CD4-positive, alpha-beta T cell (primary cell): ENCODE data around the gene MYMK. TPM values are rescaled to one million over a fixed set of nuclear protein-coding genes. Genes with fewer than 3 reads are reported as not detected.

ENCODE experiments used
- ATAC-seq: fragments of 200-7000 bp; cut with Tn5 transposase; one replicate; pipeline ENCODE4 v1.10.0; 2022; ENCODE audit warnings: mild to moderate bottlenecking; ENCODE audit not compliant: poor library complexity
- CTCF ChIA-PET: fragments of 350-600 bp; sonication (Branson Sonifier 250); formaldehyde crosslinking; loops from one replicate; lab custom pipeline; 2021; ENCODE audit warnings: antibody characterized with exemption, inconsistent platforms; lab: Charles Lee
- POLR2A ChIA-PET: fragments of 350-600 bp; sonication (Branson Sonifier 250); formaldehyde crosslinking; loops from one replicate; lab custom pipeline; 2021; ENCODE audit warnings: antibody characterized with exemption, inconsistent platforms; lab: Charles Lee
- DNase-seq, 14 experiments: peaks; one replicate each; pipeline ENCODE4 v3.0.0-alpha.2; 2013 to 2020; ENCODE audit warnings: mixed read lengths in 2 of 14
- H3K27ac ChIP-seq, 2 donors: one replicate each; pipeline versions ENCODE4 v1.5.1 to v1.7.0; 2013; ENCODE audit warnings: low read length in 2 of 2, low read depth in 1 of 2, mild to moderate bottlenecking in 1 of 2
- H3K27me3 ChIP-seq, 2 experiments: 1 replicate in 1 of 2; 2 replicates in 1 of 2; pipeline versions ENCODE4 v1.6.1 to v1.7.0; 2013; ENCODE audit warnings: low read length in 2 of 2, control low read depth in 1 of 2, mild to moderate bottlenecking in 1 of 2, moderate library complexity in 1 of 2; ENCODE audit not compliant: insufficient read depth in 2 of 2, control insufficient read depth in 1 of 2
- H3K36me3 ChIP-seq: one replicate; pipeline ENCODE4 v1.6.1; 2013; ENCODE audit warnings: low read length, control low read depth; ENCODE audit not compliant: insufficient read depth
- H3K4me1 ChIP-seq: one replicate; pipeline ENCODE4 v1.6.1; 2013; ENCODE audit warnings: low read length, control low read depth; ENCODE audit not compliant: insufficient read depth
- H3K4me3 ChIP-seq: one replicate; pipeline ENCODE4 v1.5.1; 2013; ENCODE audit warnings: mild to moderate bottlenecking, low read length, moderate library complexity
- H3K9me3 ChIP-seq, 2 experiments: 1 replicate in 1 of 2; 2 replicates in 1 of 2; pipeline versions ENCODE4 v1.6.1 to v1.7.0; 2013; ENCODE audit warnings: low read length in 2 of 2, mild to moderate bottlenecking in 2 of 2, control low read depth in 1 of 2, moderate library complexity in 1 of 2; ENCODE audit not compliant: control insufficient read depth in 1 of 2, insufficient read depth in 1 of 2
- H3K27ac Mint-ChIP-seq: one replicate; pipeline ENCODE4 v1.8.0; 2020; ENCODE audit warnings: mixed read lengths
- H3K27me3 Mint-ChIP-seq: one replicate; pipeline ENCODE4 v1.8.0; 2021; ENCODE audit warnings: mixed read lengths
- H3K36me3 Mint-ChIP-seq: one replicate; pipeline ENCODE4 v1.8.0; 2021; ENCODE audit warnings: low read depth, mixed read lengths
- H3K4me1 Mint-ChIP-seq: one replicate; pipeline ENCODE4 v1.8.0; 2021; ENCODE audit warnings: low read depth, mixed read lengths
- H3K4me3 Mint-ChIP-seq: one replicate; pipeline ENCODE4 v1.8.0; 2020; ENCODE audit warnings: mild to moderate bottlenecking, mixed read lengths
- H3K9me3 Mint-ChIP-seq: one replicate; pipeline ENCODE4 v1.8.0; 2020; ENCODE audit warnings: mixed read lengths
- CTCF ChIP-seq: fragments of 200-600 bp; IDR thresholded peaks from one replicate; pipeline ENCODE4 v1.8.0; 2022; ENCODE audit warnings: antibody characterized with exemption, mild to moderate bottlenecking
- intact Hi-C, 2 experiments: fragments of 100-400 bp; cut with DNase I in 1 of 2; cut with micrococcal nuclease in 1 of 2; formaldehyde crosslinking; loops; one replicate each; pipeline versions ENCODE4 v1.15.1 to v1.9.0; 2023 to 2025; cut with DNase I, micrococcal nuclease
- total RNA-seq, 174 experiments: library from RNA in 2 of 174; stranded (reverse) in 2 of 174; gene quantifications; one replicate each; pipeline ENCODE4 v1.2.3 and lab custom pipeline; 2021 to 2026

MYMK gene
- total RNA-seq, 2 experiments from 2014 or later: not detected

GRCh38 chr9:133473743-133474142, 51.0 kb downstream of the MYMK start:
- H3K9me3 Mint-ChIP-seq: no peaks in the 10 kb centered on the region
- H3K27me3 ChIP-seq: no peaks in the 10 kb centered on the region
- ChIA-PET POLR2A (no interaction called here), CTCF (no interaction called here)
- no peak overlapping the region for H3K27ac ChIP-seq
- TF ChIP-seq CTCF: no peak
- ATAC-seq (no peak), DNase-seq (no peak)
- H3K27me3 Mint-ChIP-seq: no peaks in the 10 kb centered on the region
- H3K36me3 Mint-ChIP-seq: no peaks in the 10 kb centered on the region
- H3K9me3 ChIP-seq: no peaks in the 10 kb centered on the region
- no peak overlapping the region for H3K27ac Mint-ChIP-seq
- H3K4me1 ChIP-seq: peaks cover 11% of the 10 kb centered on the region
- H3K4me3 Mint-ChIP-seq: no peak overlapping the region
- intact Hi-C loops: no loop called here
- H3K4me1 Mint-ChIP-seq: no peaks in the 10 kb centered on the region
- H3K4me3 ChIP-seq: no peak overlapping the region
- no peaks in the 10 kb centered on the region for H3K36me3 ChIP-seq

GRCh38 chr9:133472753-133473378, 51.9 kb downstream of the MYMK start:
- H3K9me3 ChIP-seq: no peaks in the 10 kb centered on the region
- peaks cover 5% of the 10 kb centered on the region for H3K4me1 ChIP-seq
- no peaks in the 10 kb centered on the region for H3K9me3 Mint-ChIP-seq
- no peak overlapping the region for H3K4me3 ChIP-seq
- H3K4me1 Mint-ChIP-seq: no peaks in the 10 kb centered on the region
- H3K27ac ChIP-seq: no peak overlapping the region
- DNase-seq (no peak), ATAC-seq (no peak)
- ChIA-PET CTCF (no interaction called here), POLR2A (no interaction called here)
- no peaks in the 10 kb centered on the region for H3K36me3 ChIP-seq
- no peak overlapping the region for H3K4me3 Mint-ChIP-seq
- no peak overlapping the region for H3K27ac Mint-ChIP-seq
- no peaks in the 10 kb centered on the region for H3K27me3 Mint-ChIP-seq
- TF ChIP-seq CTCF: no peak
- no peaks in the 10 kb centered on the region for H3K27me3 ChIP-seq
- H3K36me3 Mint-ChIP-seq: no peaks in the 10 kb centered on the region
- intact Hi-C loops: no loop called here

- H3K36me3 ChIP-seq: no peaks in the 10 kb centered on the region
- intact Hi-C loops: no loop called here
- CTCF ChIA-PET: no interaction called here
- H3K27me3 Mint-ChIP-seq: no peaks in the 10 kb centered on the region
- no peaks in the 10 kb centered on the region for H3K27me3 ChIP-seq
- peaks cover 5% of the 10 kb centered on the region for H3K4me1 ChIP-seq
- no peaks in the 10 kb centered on the region for H3K36me3 Mint-ChIP-seq
- TF ChIP-seq CTCF: no peak
- H3K27ac Mint-ChIP-seq: no peak overlapping the region
- DNase-seq: no peak
- H3K4me3 ChIP-seq: no peak overlapping the region
- no peak overlapping the region for H3K4me3 Mint-ChIP-seq
- H3K27ac ChIP-seq: no peak overlapping the region
- H3K9me3 Mint-ChIP-seq: no peaks in the 10 kb centered on the region
- ATAC-seq: no peak
- H3K9me3 ChIP-seq: no peaks in the 10 kb centered on the region
- POLR2A ChIA-PET: no interaction called here
- no peaks in the 10 kb centered on the region for H3K4me1 Mint-ChIP-seq
Measured at GRCh38 chr9:133472277-133472645, 52.5 kb downstream of the MYMK start.
